SK-N-MC (cell line): ENCODE measurements around the gene DTL.

ENCODE experiments used
- DNase-seq: peaks from one replicate; pipeline ENCODE4 v3.0.0-alpha.2; 2011; ENCODE audit warnings: low read depth, low spot score
- H3K27ac ChIP-seq: fragments of 200-600 bp; sonication (generic); 2 replicates; pipeline ENCODE4 v1.5.1; 2016; ENCODE audit warnings: mixed run types
- H3K36me3 ChIP-seq: fragments of 200-600 bp; sonication (generic); 2 replicates; pipeline ENCODE4 v1.6.1; 2017; ENCODE audit warnings: antibody characterized with exemption, low read length, mixed read lengths; ENCODE audit not compliant: insufficient read depth
- H3K4me3 ChIP-seq: fragments of 200-600 bp; sonication (generic); 2 replicates; pipeline ENCODE4 v1.5.1; 2016
- H3K9ac ChIP-seq: fragments of 200-600 bp; sonication (generic); 2 replicates; pipeline ENCODE4 v1.8.0; 2017; ENCODE audit warnings: mixed run types, mixed read lengths; ENCODE audit not compliant: insufficient read length
- H3K9me3 ChIP-seq: fragments of 200-600 bp; sonication (generic); 2 replicates; pipeline ENCODE4 v1.6.1; 2017; ENCODE audit warnings: low read depth, mild to moderate bottlenecking, antibody characterized with exemption, low read length, moderate library complexity, mixed read lengths
- EZH2 ChIP-seq: fragments of 200-600 bp; sonication (generic); IDR thresholded peaks from one replicate; pipeline ENCODE4 v1.6.1; 2017; ENCODE audit warnings: antibody characterized with exemption
- FOXP2 ChIP-seq: optimal IDR thresholded peaks from 2 replicates; pipeline ENCODE3; 2011; ENCODE audit warnings: mild to moderate bottlenecking, moderate library complexity; ENCODE audit not compliant: insufficient read depth; ENCODE audit errors: extremely low read length, control extremely low read depth
- POLR2AphosphoS5 ChIP-seq: IDR thresholded peaks from 2 replicates; pipeline ENCODE4 v1.6.1; 2012; ENCODE audit warnings: mild to moderate bottlenecking, low read depth, low read length, borderline replicate concordance

The DTL gene

GRCh38 chr1:212044851-212045250 lies 9.3 kb downstream of the DTL start:
- no peak overlapping the region for H3K27ac ChIP-seq
- H3K9me3 ChIP-seq = no peaks in the 10 kb centered on the region
- TF ChIP-seq EZH2 (no peak), FOXP2 (no peak), POLR2AphosphoS5 (no peak)

DNA sequence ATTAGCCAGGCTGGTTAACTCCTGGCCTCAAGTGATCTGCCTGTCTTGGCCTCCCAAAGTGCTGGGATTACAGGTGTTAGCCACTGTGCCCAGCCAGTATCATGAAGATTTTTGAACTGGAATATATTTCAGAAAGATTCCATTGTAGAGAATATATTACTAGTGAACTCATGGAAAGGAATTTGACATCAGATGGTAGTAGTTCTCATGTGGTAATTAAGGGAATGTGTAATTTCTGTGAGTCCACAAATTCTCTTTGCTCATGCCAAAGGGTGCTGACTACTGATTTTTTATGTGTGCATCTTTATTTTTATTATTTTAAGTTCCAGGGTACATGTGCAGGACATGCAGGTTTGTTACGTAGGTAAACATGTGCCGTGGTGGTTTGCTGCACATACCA lies 10.4 kb downstream of the DTL start:
- Histone ChIP-seq H3K27ac (no peak overlapping the region), H3K9me3 (no peaks in the 10 kb centered on the region), H3K9ac (no peak overlapping the region), H3K36me3 (peaks cover 93% of the 10 kb centered on the region), H3K4me3 (no peak overlapping the region)
- TF ChIP-seq FOXP2 (no peak), POLR2AphosphoS5 (no peak), EZH2 (no peak)
- no peak for DNase-seq

More at GRCh38 chr1:212044851-212045250, 9.3 kb downstream of the DTL start:
- no peak for DNase-seq
- Histone ChIP-seq H3K36me3 (peaks cover 92% of the 10 kb centered on the region), H3K9ac (no peak overlapping the region), H3K4me3 (no peak overlapping the region)

- Histone ChIP-seq H3K36me3 (peaks cover 96% of the 10 kb centered on the region), H3K4me3 (no peak overlapping the region), H3K9ac (no peak overlapping the region), H3K9me3 (no peaks in the 10 kb centered on the region), H3K27ac (no peak overlapping the region)
- TF ChIP-seq POLR2AphosphoS5 (no peak), FOXP2 (no peak), EZH2 (no peak)
- no peak for DNase-seq
These were observed 18.4 kb downstream of the DTL start for GRCh38 chr1:212053993-212054392.

DNA sequence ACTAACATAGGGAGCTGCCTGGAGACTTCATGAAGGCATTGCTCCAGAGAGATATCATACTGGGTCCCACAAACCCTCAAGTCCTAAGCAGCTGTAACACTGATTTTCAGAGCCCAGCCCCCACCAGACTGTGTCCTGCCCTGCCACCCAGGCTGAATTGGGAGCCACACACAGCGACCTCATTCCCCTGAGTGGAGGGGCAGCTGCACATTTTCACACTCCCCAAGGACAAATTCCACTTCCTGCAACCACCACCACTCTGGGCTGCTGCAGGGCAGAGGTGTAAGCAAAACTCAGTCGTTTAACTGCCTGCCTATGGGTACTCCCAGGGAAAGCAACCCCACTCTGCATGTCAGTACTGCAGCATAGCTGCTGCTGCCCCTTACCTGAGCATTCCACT lies 19.8 kb downstream of the DTL start:
- no peaks in the 10 kb centered on the region for H3K9me3 ChIP-seq
- no peak overlapping the region for H3K27ac ChIP-seq
- no peak for TF ChIP-seq FOXP2
- no peak for DNase-seq
- H3K36me3 ChIP-seq = peaks cover 89% of the 10 kb centered on the region
- H3K4me3 ChIP-seq = no peak overlapping the region
- no peak overlapping the region for H3K9ac ChIP-seq

DNA sequence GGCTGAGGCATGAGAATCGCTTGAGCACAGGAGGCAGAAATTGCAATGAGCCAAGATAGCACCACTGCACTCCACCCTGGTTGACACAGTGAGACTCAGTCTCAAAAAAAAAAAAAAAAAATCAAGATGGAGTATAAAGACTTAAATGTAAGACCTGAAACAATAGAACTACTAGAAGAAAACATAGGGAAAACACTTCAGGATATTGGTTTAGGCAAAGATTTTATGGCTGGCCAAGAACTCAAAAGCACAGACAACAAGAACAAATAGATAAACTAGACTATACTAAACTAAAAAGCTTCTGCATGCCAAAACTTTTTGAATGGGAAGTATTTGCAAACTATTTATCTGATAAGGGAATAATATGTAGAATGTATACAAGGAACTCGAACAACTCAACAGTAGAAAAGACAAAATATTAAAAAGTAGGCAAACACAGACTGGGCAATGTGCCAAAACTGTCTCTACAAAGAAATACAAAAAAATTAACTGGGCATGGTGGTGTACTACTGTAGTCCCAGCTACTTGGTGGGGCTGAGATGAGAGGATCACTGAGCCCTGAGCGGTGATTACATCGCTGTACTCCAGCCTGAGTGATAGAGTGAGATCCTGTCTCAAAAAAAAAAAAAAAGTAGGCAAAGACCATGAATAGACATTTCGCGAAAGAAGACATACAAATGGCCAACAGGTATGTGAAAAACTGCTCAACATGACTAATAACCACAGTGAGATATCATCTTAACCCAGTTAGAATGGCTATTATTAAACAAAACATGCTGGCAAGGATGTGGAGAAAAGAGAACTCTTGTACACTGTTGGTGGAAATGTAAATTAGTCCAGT lies 25.3 kb downstream of the DTL start:
- Histone ChIP-seq H3K9me3 (no peaks in the 10 kb centered on the region), H3K36me3 (peaks cover 61% of the 10 kb centered on the region), H3K9ac (no peak overlapping the region), H3K27ac (0 out of 2 replicates have a peak overlapping the region, but pooled peaks have one; percentile 19), H3K4me3 (no peak overlapping the region)
- DNase-seq = no peak
- no peak for TF ChIP-seq POLR2AphosphoS5
- no peak for TF ChIP-seq FOXP2
- TF ChIP-seq EZH2 = no peak

DNA sequence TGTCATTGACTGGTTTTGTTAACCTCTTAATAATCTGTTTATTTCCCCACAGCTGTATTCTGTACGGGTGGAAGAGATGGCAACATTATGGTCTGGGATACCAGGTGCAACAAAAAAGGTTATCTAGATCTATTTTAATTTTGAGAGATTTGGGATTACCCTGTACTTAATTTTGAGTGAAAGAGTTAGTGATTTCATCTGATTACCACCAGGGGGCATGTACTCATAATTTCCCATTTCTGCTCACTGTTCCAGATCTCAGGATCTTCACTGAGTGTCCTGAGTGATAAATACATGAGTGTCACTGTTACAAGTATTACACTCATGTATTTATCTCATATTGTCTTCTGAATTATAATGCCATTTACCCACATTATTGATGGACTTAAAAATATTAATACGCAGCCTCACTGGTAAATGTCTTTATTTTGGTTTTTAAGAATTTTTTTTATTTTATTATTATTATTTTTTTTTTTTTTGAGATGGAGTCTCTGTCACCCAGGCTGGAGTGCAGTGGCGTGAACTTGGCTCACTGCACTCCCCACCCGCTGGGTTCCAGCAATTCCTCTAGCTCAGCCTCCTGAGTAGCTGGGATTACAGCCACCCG lies 27.4 kb downstream of the DTL start:
- no peak for DNase-seq
- Histone ChIP-seq H3K9ac (no peak overlapping the region), H3K27ac (no peak overlapping the region), H3K9me3 (no peaks in the 10 kb centered on the region), H3K36me3 (peaks cover 61% of the 10 kb centered on the region), H3K4me3 (no peak overlapping the region)
- TF ChIP-seq FOXP2 (no peak), EZH2 (no peak), POLR2AphosphoS5 (no peak)

DNA sequence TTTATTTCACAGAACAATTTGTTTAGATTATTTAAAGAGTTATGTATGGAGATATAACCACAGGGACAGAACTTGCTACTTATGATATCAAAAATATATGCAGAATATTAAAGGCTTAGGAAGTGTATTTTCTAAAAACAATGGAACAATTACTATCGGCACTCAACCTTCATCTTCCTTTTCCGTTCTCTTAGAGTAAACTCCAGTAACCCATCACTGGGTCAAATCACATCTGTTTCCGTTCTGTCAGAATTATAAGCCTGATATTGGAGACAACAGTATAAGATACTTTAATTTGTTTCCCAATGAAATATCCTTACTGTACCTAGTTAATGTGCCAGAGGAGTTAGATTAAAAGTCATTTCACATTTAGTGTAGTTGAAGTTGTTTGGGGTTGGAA lies 32.2 kb downstream of the DTL start:
- Histone ChIP-seq H3K27ac (no peak overlapping the region), H3K4me3 (no peak overlapping the region), H3K9ac (no peak overlapping the region), H3K9me3 (no peaks in the 10 kb centered on the region), H3K36me3 (peaks cover 79% of the 10 kb centered on the region)
- DNase-seq = no peak
- no peak for TF ChIP-seq EZH2
- TF ChIP-seq POLR2AphosphoS5 = no peak
- no peak for TF ChIP-seq FOXP2

GRCh38 chr1:212070720-212071302 lies 35.3 kb downstream of the DTL start:
- no peak for DNase-seq
- Histone ChIP-seq H3K36me3 (peaks cover 80% of the 10 kb centered on the region), H3K9ac (no peak overlapping the region), H3K4me3 (no peak overlapping the region), H3K27ac (no peak overlapping the region), H3K9me3 (no peaks in the 10 kb centered on the region)
- TF ChIP-seq FOXP2 = no peak
- no peak for TF ChIP-seq EZH2
- no peak for TF ChIP-seq POLR2AphosphoS5
